ENCODE data around the gene GRB2. TPM values are rescaled to one million over a fixed set of nuclear protein-coding genes. Genes with fewer than 3 reads are reported as not detected.
"Not testable (repeated sequence)": the region's sequence is repeated elsewhere in the genome, so short reads cannot be mapped to it uniquely, and the experiment has no call there.

GRB2 gene
- total RNA-seq, 1 experiment from 2014 or later = 79.7 TPM

- H3K27ac Mint-ChIP-seq (ENCODE audit: unreplicated experiment) = no peak overlapping the region
Measured at GRCh38 chr17:75383842-75384195, 21.7 kb downstream of the GRB2 start.

GRCh38 chr17:75380750-75381149 lies 24.7 kb downstream of the GRB2 start:
- CTCF ChIA-PET = interaction anchor here (0.6 to 1.3 kb wide), 3 partner anchors 10 to 207 kb away, joined by 3 read pairs; no protein-coding TSS in a partner anchor
- no peak for TF ChIP-seq CTCF (IDR thresholded peaks at IDR 0.05; ENCODE audit: unreplicated experiment)
- no peak overlapping the region for H3K4me3 Mint-ChIP-seq (ENCODE audit: low read depth, unreplicated experiment)
- H3K27me3 Mint-ChIP-seq (ENCODE audit: unreplicated experiment) = no peaks in the 10 kb centered on the region
- H3K9me3 Mint-ChIP-seq (ENCODE audit: low read depth, unreplicated experiment) = no peaks in the 10 kb centered on the region
- no peaks in the 10 kb centered on the region for H3K36me3 Mint-ChIP-seq (ENCODE audit: insufficient read depth, unreplicated experiment)
- intact Hi-C loops (cut with micrococcal nuclease; ENCODE audit: unreplicated experiment) = no loop called here
- BruUV-seq (replicated peaks) = no TSS peak
- peaks cover 9% of the 10 kb centered on the region for H3K4me1 Mint-ChIP-seq (ENCODE audit: low read depth, unreplicated experiment)
- DNase-seq = no peak
- H3K27ac Mint-ChIP-seq (ENCODE audit: unreplicated experiment) = no peak overlapping the region

More at GRCh38 chr17:75383842-75384195, 21.7 kb downstream of the GRB2 start:
- Mint-ChIP-seq H3K4me3 (ENCODE audit: low read depth, unreplicated experiment) (no peak overlapping the region), H3K9me3 (ENCODE audit: low read depth, unreplicated experiment) (no peaks in the 10 kb centered on the region), H3K36me3 (ENCODE audit: insufficient read depth, unreplicated experiment) (peaks cover 13% of the 10 kb centered on the region), H3K27me3 (ENCODE audit: unreplicated experiment) (no peaks in the 10 kb centered on the region), H3K4me1 (ENCODE audit: low read depth, unreplicated experiment) (peaks cover 12% of the 10 kb centered on the region)
- intact Hi-C loops (cut with micrococcal nuclease; ENCODE audit: unreplicated experiment) = no loop called here
- no TSS peak for BruUV-seq (replicated peaks)
- CTCF ChIA-PET = interaction anchor here (1.1 kb wide), 1 partner anchor 10 kb away, joined by 4 read pairs; no protein-coding TSS in a partner anchor
- DNase-seq = no peak
- no peak for TF ChIP-seq CTCF (IDR thresholded peaks at IDR 0.05; ENCODE audit: unreplicated experiment)

GRCh38 chr17:75380315-75380714 lies 25.2 kb downstream of the GRB2 start:
- H3K27ac Mint-ChIP-seq (ENCODE audit: unreplicated experiment) = no peak overlapping the region
- no TSS peak for BruUV-seq (replicated peaks)
- DNase-seq = no peak

GRCh38 chr17:75379426-75379825 lies 26.1 kb downstream of the GRB2 start:
- H3K27me3 Mint-ChIP-seq (ENCODE audit: unreplicated experiment); H3K36me3 Mint-ChIP-seq (ENCODE audit: insufficient read depth, unreplicated experiment); H3K9me3 Mint-ChIP-seq (ENCODE audit: low read depth, unreplicated experiment); DNase-seq; intact Hi-C loops (cut with micrococcal nuclease; ENCODE audit: unreplicated experiment); H3K4me1 Mint-ChIP-seq (ENCODE audit: low read depth, unreplicated experiment); H3K27ac Mint-ChIP-seq (ENCODE audit: unreplicated experiment); BruUV-seq (replicated peaks); H3K4me3 Mint-ChIP-seq (ENCODE audit: low read depth, unreplicated experiment): not testable (repeated sequence)
- CTCF ChIA-PET = interaction anchor here (1.3 kb wide), 1 partner anchor 9 kb away, joined by 3 read pairs; no protein-coding TSS in a partner anchor

More at GRCh38 chr17:75380315-75380714, 25.2 kb downstream of the GRB2 start:
- Mint-ChIP-seq H3K4me1 (ENCODE audit: low read depth, unreplicated experiment) (peaks cover 9% of the 10 kb centered on the region), H3K9me3 (ENCODE audit: low read depth, unreplicated experiment) (no peaks in the 10 kb centered on the region), H3K4me3 (ENCODE audit: low read depth, unreplicated experiment) (no peak overlapping the region), H3K36me3 (ENCODE audit: insufficient read depth, unreplicated experiment) (no peaks in the 10 kb centered on the region), H3K27me3 (ENCODE audit: unreplicated experiment) (no peaks in the 10 kb centered on the region)
- intact Hi-C loops (cut with micrococcal nuclease; ENCODE audit: unreplicated experiment) = no loop called here
- no peak for TF ChIP-seq CTCF (IDR thresholded peaks at IDR 0.05; ENCODE audit: unreplicated experiment)
- CTCF ChIA-PET = interaction anchor here (0.6 to 1.3 kb wide), 5 partner anchors 10 to 207 kb away, joined by 3 to 5 read pairs (median 3); no protein-coding TSS in a partner anchor

- Mint-ChIP-seq H3K9me3 (ENCODE audit: low read depth, unreplicated experiment) (no peaks in the 10 kb centered on the region), H3K27me3 (ENCODE audit: unreplicated experiment) (no peaks in the 10 kb centered on the region), H3K27ac (ENCODE audit: unreplicated experiment) (no peak overlapping the region), H3K4me1 (ENCODE audit: low read depth, unreplicated experiment) (no peaks in the 10 kb centered on the region), H3K4me3 (ENCODE audit: low read depth, unreplicated experiment) (no peak overlapping the region), H3K36me3 (ENCODE audit: insufficient read depth, unreplicated experiment) (peaks cover 5% of the 10 kb centered on the region)
- CTCF ChIA-PET = no interaction called here
- intact Hi-C loops (cut with micrococcal nuclease; ENCODE audit: unreplicated experiment) = no loop called here
- DNase-seq = no peak
- no TSS peak for BruUV-seq (replicated peaks)
- TF ChIP-seq CTCF (IDR thresholded peaks at IDR 0.05; ENCODE audit: unreplicated experiment) = no peak
Measured at GRCh38 chr17:75373280-75373679, 32.2 kb downstream of the GRB2 start.
